ENCODE results near the gene USP5.
A peak's percentile ranks its signal among the peaks of the same experiment; 100 is the strongest.
"Not testable (repeated sequence)": the region's sequence is repeated elsewhere in the genome, so short reads cannot be mapped to it uniquely, and the experiment has no call there.

The USP5 gene

DNA sequence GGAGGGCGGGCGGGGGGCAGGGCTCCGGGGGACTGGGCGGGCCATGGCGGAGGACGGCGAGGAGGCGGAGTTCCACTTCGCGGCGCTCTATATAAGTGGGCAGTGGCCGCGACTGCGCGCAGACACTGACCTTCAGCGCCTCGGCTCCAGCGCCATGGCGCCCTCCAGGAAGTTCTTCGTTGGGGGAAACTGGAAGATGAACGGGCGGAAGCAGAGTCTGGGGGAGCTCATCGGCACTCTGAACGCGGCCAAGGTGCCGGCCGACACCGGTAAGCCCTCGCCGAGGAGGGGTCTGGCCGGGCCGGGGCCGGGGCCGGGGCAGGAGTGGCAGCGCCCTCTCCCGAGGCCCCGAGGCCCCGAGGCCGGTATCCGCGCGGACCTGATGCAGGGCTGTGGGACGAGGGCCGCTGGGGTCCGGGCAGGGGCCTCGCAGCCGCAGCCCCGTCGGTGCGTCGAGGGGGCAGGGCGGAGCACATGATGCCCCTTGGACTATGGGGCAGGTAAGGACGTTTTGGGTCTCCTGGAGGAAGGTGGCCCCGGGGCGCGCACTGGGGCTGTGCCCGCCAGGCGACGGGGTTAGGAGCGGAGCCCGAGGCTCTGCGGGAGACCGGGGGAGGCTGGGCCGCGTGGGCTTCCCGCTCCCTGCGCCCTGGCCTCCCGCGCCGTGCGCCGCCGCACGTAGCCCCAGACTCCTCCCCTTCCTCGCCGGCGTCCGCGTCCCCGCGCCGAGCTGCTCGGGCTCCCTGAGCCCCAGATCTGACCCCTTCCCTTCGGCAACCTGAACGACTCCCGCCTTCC lies 15.7 kb downstream of the USP5 start, which contains the start of gene TPI1:
TSS of gene TPI1 (plus strand) at position 119 of the 798 bp plus-strand sequence. CDS start at position 155, 36 bp downstream.
- H3K27ac Mint-ChIP-seq = peak within 1 kb of the TSS; percentile 83 to 89
- no peaks in the 10 kb centered on the region for H3K27me3 Mint-ChIP-seq
- H3K4me3 Mint-ChIP-seq = peak within 1 kb of the TSS; percentile 85 to 87
- H3K9me3 Mint-ChIP-seq = no peaks in the 10 kb centered on the region
- ATAC-seq (replicated peaks) = peak; percentile 76
- DNase-seq = peak; percentile 55 to 61 (median 57)
- H3K4me1 Mint-ChIP-seq (ENCODE audit: low read depth in 2 of 2) = peaks cover 40 to 41% of the 10 kb centered on the region in 2 donors
- H3K36me3 Mint-ChIP-seq (ENCODE audit: insufficient read depth) = peaks cover 37% of the 10 kb centered on the region

DNA sequence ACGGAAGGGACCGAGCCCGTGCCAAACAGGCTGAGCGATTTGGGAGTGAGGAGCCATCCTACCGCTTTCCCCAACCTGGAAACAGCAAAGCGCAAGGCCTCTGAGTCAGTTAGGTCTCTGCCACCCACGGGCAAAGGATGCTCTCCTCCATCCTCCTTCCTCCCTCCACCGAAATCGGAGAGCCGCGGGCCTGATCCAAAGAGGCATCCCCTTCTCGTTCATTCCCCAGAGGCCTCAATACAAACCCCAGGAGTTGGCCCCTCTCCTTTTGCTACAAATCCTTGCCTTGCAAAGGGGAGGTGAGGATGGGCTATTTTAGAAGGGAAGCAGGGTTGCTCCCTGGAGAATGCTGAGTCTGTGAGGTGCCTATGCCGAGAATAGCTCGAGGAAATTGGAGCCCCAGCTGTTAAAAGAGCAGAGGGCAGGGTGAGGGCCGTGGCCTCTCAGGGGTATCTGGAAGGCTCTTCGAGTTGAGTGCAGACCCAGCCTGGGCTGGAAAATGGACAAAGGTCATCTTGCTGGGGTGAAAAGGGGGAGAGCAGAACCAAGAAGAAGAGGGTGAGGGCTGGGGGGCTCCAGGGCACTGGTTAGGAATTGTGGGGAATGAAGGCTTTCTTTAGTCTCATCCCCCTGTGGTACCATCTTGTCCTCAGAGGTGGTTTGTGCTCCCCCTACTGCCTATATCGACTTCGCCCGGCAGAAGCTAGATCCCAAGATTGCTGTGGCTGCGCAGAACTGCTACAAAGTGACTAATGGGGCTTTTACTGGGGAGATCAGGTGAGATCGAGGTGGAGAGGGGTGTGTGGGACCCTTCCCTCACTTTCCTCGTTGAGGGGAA lies 16.5 kb downstream of the USP5 start:
- H3K27ac Mint-ChIP-seq = peak overlapping the region; percentile 69 to 89
- peaks cover 42% of the 10 kb centered on the region for H3K36me3 Mint-ChIP-seq (ENCODE audit: insufficient read depth)
- peak overlapping the region; percentile 85 to 87 for H3K4me3 Mint-ChIP-seq
- H3K4me1 Mint-ChIP-seq (ENCODE audit: low read depth in 2 of 2) = peaks cover 41 to 46% of the 10 kb centered on the region in 2 donors
- DNase-seq = no peak
- H3K9me3 Mint-ChIP-seq = no peaks in the 10 kb centered on the region
- no peaks in the 10 kb centered on the region for H3K27me3 Mint-ChIP-seq
- ATAC-seq (replicated peaks) = no peak

GRCh38 chr12:6869049-6870021 lies 17.4 kb downstream of the USP5 start:
- peak; percentile 8 for ATAC-seq (replicated peaks)
- Mint-ChIP-seq H3K4me1 (ENCODE audit: low read depth in 2 of 2) (peaks cover 45 to 48% of the 10 kb centered on the region in 2 donors), H3K4me3 (peak overlapping the region; percentile 85 to 87), H3K27me3 (no peaks in the 10 kb centered on the region), H3K9me3 (no peaks in the 10 kb centered on the region), H3K27ac (peak overlapping the region; percentile 69 to 89), H3K36me3 (ENCODE audit: insufficient read depth) (peaks cover 45% of the 10 kb centered on the region)
- DNase-seq = peak; percentile 85 to 88 (median 86)

GRCh38 chr12:6870304-6870703 lies 18.4 kb downstream of the USP5 start:
- Mint-ChIP-seq H3K27ac (peak overlapping the region; percentile 41 to 52), H3K4me1 (ENCODE audit: low read depth in 2 of 2) (peaks cover 45 to 48% of the 10 kb centered on the region in 2 donors), H3K36me3 (ENCODE audit: insufficient read depth) (peaks cover 45% of the 10 kb centered on the region)
- H3K27me3 Mint-ChIP-seq; H3K4me3 Mint-ChIP-seq; H3K9me3 Mint-ChIP-seq; DNase-seq; ATAC-seq (replicated peaks): not testable (repeated sequence)

GRCh38 chr12:6871052-6871957 lies 19.4 kb downstream of the USP5 start:
- DNase-seq (no peak), ATAC-seq (replicated peaks) (no peak)
- Mint-ChIP-seq H3K4me1 (ENCODE audit: low read depth in 2 of 2) (peaks cover 45 to 48% of the 10 kb centered on the region in 2 donors), H3K27me3 (no peaks in the 10 kb centered on the region), H3K36me3 (ENCODE audit: insufficient read depth) (peaks cover 45% of the 10 kb centered on the region), H3K9me3 (no peaks in the 10 kb centered on the region), H3K4me3 (peak overlapping the region; percentile 94 to 95), H3K27ac (peak overlapping the region; percentile 92 to 95)

DNA sequence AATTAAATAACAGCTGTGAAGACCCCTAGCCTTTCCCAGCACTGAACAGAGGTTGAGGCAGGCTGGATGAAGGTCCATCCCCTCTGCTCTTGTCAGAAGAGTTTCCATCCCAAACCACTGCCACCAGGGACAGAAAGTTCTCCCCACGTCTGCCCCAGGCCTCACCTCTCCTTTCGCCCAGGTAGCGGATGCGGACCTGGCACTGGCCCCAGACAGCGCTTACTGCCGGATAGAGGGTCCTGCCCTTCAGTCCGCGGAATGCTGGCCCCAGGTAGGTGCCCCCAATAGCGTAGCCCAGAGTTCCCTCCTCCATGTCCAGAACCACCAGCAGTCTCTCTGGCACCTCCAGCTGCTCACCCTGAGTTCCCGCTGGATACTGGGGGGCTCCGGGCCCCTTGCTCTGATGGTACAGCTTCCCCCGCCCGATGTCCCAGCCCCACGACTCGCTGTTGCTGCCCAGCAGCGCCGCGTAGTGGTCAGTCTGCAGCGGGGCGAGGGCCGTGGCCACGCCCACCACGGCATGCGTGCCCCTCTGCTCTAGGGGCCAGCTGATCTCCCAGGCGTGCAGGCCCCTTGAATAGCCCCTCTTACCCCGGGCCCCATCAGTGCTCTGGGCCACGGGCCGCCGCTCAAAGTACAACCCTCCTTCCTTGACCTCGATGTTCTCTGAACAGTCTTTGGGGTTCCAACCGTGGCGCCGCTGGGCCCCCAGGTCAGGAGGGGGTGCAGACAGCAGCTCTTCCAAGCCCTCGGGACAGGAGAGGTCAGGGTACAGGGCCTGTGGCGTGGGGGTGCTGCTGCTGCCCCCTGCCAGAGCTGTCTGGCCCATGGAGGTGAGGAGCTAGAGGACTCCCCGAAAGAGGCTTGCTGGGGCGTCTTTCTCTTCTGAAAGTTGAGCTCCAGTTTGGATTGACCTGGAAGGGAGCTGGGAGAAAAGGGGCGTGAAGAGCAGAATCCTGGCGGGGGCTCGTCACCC lies 20.4 kb downstream of the USP5 start:
- no peaks in the 10 kb centered on the region for H3K9me3 Mint-ChIP-seq
- H3K36me3 Mint-ChIP-seq (ENCODE audit: insufficient read depth) = peaks cover 43% of the 10 kb centered on the region
- H3K27me3 Mint-ChIP-seq = no peaks in the 10 kb centered on the region
- ATAC-seq (replicated peaks) = peak; percentile 42
- peak; percentile 83 to 90 (median 88) for DNase-seq
- peaks cover 45 to 48% of the 10 kb centered on the region in 2 donors for H3K4me1 Mint-ChIP-seq (ENCODE audit: low read depth in 2 of 2)
- peak overlapping the region; percentile 92 to 95 for H3K27ac Mint-ChIP-seq
- H3K4me3 Mint-ChIP-seq = peak overlapping the region; percentile 94 to 95

DNA sequence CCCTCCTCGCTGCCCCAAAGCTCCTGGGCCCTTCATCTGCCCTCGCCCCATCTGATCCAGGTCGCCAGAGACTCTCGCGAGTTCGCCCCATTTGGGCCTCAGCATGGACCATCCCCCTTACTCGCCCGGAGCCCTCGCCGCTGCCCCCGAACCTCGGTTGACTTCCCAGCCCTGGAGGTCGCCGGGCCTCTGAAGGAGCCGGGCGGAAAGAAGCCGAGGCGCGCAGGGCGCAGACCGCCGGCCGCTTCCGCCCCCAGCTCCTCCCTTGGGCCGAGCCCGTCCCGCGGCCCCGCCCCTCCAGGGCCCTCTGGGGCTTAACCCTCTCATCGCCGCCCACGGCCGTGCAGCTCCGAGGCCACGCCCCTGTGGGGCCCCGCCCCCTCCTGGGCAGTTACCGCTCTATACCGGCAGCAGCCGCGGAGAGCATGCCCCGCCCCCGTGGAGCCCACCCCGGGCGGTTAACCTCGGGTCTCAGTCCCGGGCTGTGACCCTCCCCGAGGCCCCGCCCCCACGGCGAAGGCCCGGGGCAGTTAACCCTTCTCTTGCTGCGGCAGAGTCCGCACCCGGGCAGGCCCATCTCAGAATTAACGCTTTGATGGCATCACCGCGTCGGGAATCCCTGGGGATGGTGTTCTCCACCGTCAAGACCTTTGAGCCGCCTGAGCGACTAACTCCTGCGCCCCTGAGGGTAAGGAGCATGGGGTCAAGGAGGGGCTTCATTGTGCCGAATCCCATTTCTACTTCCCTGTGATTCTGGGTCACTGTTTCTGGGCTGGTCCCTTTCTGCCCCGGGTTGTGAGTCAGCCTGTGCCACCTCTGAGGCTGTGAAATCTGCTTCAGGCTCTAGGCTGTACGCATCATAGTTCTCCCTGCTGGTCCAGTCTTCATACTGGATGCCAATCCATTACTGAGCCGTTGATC lies 21.4 kb downstream of the USP5 start, which contains the start of gene SPSB2:
TSS of gene SPSB2 (minus strand) at position 210 of the 921 bp plus-strand sequence. CDS start 402 bp downstream, outside the sequence.
- DNase-seq = peak; percentile 99 to 100 (median 100)
- H3K9me3 Mint-ChIP-seq = no peaks in the 10 kb centered on the region
- no peaks in the 10 kb centered on the region for H3K27me3 Mint-ChIP-seq
- H3K27ac Mint-ChIP-seq = peak within 1 kb of the TSS; percentile 92 to 95
- ATAC-seq (replicated peaks) = peak; percentile 84
- peak within 1 kb of the TSS; percentile 94 to 95 for H3K4me3 Mint-ChIP-seq
- peaks cover 41 to 44% of the 10 kb centered on the region in 2 donors for H3K4me1 Mint-ChIP-seq (ENCODE audit: low read depth in 2 of 2)
- H3K36me3 Mint-ChIP-seq (ENCODE audit: insufficient read depth) = peaks cover 37% of the 10 kb centered on the region

DNA sequence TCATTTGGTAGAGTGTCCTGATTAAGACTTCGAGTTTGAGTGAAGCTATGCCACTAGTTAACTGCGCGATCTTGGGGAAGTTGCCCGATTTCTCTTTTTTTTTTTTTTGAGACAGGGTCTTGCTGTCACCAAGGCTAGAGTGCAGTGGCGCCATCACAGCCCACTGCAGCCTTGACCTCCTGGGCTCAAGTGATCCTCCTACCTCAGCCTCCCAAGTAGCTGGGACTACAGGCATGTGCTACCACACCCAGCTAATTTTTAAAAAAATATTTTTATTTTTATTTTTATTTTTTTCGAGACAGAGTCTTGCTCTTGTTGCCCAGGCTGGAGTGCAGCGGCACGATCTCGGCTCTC lies 22.0 kb downstream of the USP5 start:
- Mint-ChIP-seq H3K4me1 (ENCODE audit: low read depth in 2 of 2) (peaks cover 35 to 38% of the 10 kb centered on the region in 2 donors), H3K36me3 (ENCODE audit: insufficient read depth) (peaks cover 31% of the 10 kb centered on the region), H3K4me3 (peak overlapping the region; percentile 94 to 95), H3K27ac (peak overlapping the region; percentile 23 to 95)
- H3K27me3 Mint-ChIP-seq; DNase-seq; H3K9me3 Mint-ChIP-seq; ATAC-seq (replicated peaks): not testable (repeated sequence)

GRCh38 chr12:6879824-6880223 lies 27.9 kb downstream of the USP5 start:
- H3K4me3 Mint-ChIP-seq; H3K9me3 Mint-ChIP-seq; H3K4me1 Mint-ChIP-seq (ENCODE audit: low read depth in 2 of 2); H3K36me3 Mint-ChIP-seq (ENCODE audit: insufficient read depth); H3K27ac Mint-ChIP-seq; DNase-seq; ATAC-seq (replicated peaks); H3K27me3 Mint-ChIP-seq: not testable (repeated sequence)

DNA sequence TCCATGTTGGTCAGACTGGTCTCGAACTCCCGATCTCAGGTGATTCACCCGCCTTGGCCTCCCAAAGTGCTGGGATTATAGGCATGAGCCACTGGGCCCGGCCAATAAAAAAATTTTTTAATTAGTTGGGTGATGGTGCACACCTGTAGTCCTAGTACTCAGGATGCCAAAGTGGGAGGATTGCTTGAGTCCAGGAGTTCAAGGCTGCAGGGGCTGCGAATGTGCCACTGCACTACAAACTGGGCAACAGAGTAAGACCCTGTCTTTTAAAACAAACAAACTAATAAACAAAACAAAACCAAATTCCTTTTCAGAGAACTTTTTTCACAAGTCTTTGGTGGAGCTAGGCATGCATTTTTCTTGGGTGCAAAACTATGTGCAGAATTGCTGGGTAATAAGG lies 31.3 kb downstream of the USP5 start:
- no peaks in the 10 kb centered on the region for H3K27me3 Mint-ChIP-seq
- no peak overlapping the region for H3K27ac Mint-ChIP-seq
- H3K4me3 Mint-ChIP-seq = no peak overlapping the region
- no peaks in the 10 kb centered on the region for H3K9me3 Mint-ChIP-seq
- H3K36me3 Mint-ChIP-seq (ENCODE audit: insufficient read depth) = no peaks in the 10 kb centered on the region
- DNase-seq = no peak
- no peaks in the 10 kb centered on the region for H3K4me1 Mint-ChIP-seq (ENCODE audit: low read depth in 2 of 2)
- no peak for ATAC-seq (replicated peaks)

Data from effector memory CD8-positive, alpha-beta T cell (primary cell).